22Rv1 (cell line): ENCODE data around the gene HEMK1.

Experiments
- CTCF ChIP-seq: fragments of 450-650 bp; IDR thresholded peaks from 2 replicates; pipeline ENCODE4 v1.5.1; 2017; ENCODE audit warnings: mild to moderate bottlenecking
- ZFX ChIP-seq: fragments of 450-650 bp; IDR thresholded peaks from 2 replicates; pipeline ENCODE4 v1.6.1; 2017; ENCODE audit warnings: antibody characterized with exemption, borderline replicate concordance

- no peak for TF ChIP-seq CTCF
- TF ChIP-seq ZFX, result no peak
These were observed 16.8 kb downstream of the HEMK1 start for GRCh38 chr3:50585919-50586762.
